Diencephalon (tissue), 1 donor: Measurements from ENCODE around the gene SCP2. TPM values are rescaled to one million over a fixed set of nuclear protein-coding genes. Genes with fewer than 3 reads are reported as not detected.

ENCODE experiments used
- small RNA-seq: library from RNA; depleted of rRNA; stranded (forward); fragments of <200 nt; gene quantifications from one replicate; pipeline ENCODE3, GENCODE V24; 2014
- total RNA-seq: library from RNA; depleted of rRNA; stranded (reverse); fragments of >200 nt; gene quantifications from one replicate; pipeline ENCODE4 v1.2.3, GENCODE V29; 2014

Gene SCP2, protein sequence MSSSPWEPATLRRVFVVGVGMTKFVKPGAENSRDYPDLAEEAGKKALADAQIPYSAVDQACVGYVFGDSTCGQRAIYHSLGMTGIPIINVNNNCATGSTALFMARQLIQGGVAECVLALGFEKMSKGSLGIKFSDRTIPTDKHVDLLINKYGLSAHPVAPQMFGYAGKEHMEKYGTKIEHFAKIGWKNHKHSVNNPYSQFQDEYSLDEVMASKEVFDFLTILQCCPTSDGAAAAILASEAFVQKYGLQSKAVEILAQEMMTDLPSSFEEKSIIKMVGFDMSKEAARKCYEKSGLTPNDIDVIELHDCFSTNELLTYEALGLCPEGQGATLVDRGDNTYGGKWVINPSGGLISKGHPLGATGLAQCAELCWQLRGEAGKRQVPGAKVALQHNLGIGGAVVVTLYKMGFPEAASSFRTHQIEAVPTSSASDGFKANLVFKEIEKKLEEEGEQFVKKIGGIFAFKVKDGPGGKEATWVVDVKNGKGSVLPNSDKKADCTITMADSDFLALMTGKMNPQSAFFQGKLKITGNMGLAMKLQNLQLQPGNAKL
- total RNA-seq, result 97.6 TPM

DNA sequence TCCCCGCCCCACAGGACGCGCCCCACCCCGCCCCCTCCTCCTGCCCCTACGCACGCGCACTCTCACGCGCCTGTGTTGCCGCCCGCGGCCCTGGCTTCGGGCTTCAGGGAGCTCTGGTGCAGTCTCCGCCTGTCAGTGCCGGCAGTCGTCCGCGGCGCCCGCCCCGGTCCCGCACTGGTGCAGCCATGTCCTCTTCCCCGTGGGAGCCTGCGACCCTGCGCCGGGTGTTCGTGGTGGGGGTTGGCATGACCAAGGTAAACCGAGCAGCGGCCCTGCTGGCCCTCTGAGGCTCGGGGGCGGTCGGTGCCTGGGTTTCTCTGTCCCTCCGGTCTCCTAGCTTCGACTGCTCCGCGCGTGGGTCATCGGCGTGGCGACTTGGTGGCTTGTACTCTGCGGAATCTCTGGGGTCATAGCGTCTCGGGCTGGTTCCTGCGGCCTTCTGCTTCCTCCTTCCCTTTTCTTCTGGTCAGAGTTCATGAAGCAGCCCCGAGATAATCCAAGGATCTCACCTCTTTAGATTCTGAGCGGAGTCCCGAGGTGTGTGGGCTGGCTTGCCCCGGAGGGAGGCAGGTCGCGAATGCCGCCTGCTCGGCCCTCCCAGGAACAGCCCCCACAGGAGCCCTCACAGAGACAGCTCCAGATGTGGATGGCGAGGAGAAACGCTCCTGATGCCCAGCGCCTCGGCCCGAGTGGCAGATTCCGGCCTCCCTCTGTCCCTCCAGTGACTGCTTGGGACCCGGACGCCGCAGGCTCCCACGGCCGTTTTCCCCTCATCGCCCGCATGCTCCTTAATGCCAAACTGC is at the start of gene SCP2:
TSS of gene SCP2 (plus strand) at position 65 of the 803 bp plus-strand sequence. CDS start at position 186, 121 bp downstream.

DNA sequence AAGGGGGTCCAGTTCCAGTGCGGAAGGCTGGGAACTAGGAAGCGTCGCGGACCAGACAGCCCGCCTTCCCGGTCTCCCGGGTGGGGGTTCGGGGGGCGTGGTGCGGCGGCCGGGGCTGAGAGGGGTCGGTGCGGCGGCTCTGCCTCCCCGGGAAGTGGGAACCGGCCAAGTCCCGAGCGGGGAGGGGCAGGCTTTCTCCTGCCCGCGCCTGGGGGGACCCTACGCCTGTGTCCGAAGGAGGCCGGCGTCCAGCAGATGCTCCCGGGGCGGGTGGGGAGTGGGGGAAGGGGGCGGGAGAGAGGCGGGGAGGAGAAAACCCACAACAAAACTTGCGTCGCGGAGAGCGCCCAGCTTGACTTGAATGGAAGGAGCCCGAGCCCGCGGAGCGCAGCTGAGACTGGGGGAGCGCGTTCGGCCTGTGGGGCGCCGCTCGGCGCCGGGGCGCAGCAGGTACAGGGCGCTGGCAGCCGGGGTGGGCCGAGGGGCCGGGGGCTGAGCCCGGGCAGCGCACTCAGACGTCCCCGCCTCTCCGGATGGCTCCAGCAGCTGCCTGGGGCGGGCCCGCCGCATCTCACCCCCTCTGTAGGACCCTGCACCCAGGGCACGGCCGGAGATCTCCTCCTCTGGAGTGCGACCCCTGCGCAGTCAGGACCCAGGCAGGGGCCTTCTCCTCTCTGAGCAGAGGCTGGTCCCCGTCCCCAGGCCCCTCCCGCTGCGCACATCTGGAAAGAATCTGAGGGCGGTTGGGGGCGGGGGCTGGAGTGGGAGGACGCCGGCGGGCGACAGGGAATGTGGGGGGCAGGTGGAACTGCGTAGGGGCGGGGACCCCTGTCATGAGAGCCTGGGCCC is 135.0 kb downstream of the SCP2 start, which contains the start of gene PODN:
TSS of gene PODN (plus strand) at position 355 of the 849 bp plus-strand sequence. CDS start 7,643 bp downstream, outside the sequence.

Small RNA genes within 50 kb of the gene (small RNA-seq; reads per million reads assigned to genes)
- not detected for gene AC099677.1
- gene AC099677.2, result not detected
- gene HIGD1AP11, result not detected
- not detected for gene MIR1273F
- not detected for gene MIR1273G
- gene MIR5095, result not detected

Other genes starting within 250 kb of the SCP2 start
- 31.1 TPM for gene COA7, start 228.9 kb upstream of the SCP2 start, total RNA-seq
- gene ZYG11B, start 200.8 kb upstream of the SCP2 start, total RNA-seq, result 161 TPM
- gene ZYG11A, start 84.5 kb upstream of the SCP2 start, total RNA-seq, result 0.92 TPM
- gene ECHDC2, start 5.5 kb upstream of the SCP2 start, total RNA-seq, result 12.0 TPM
- gene PODN, start 134.9 kb downstream of the SCP2 start, total RNA-seq, result 1.2 TPM
- gene SLC1A7, start 215.4 kb downstream of the SCP2 start, total RNA-seq, result not detected